ENCODE results near the gene POLR2M.

- TF ChIP-seq, protein P1, sequence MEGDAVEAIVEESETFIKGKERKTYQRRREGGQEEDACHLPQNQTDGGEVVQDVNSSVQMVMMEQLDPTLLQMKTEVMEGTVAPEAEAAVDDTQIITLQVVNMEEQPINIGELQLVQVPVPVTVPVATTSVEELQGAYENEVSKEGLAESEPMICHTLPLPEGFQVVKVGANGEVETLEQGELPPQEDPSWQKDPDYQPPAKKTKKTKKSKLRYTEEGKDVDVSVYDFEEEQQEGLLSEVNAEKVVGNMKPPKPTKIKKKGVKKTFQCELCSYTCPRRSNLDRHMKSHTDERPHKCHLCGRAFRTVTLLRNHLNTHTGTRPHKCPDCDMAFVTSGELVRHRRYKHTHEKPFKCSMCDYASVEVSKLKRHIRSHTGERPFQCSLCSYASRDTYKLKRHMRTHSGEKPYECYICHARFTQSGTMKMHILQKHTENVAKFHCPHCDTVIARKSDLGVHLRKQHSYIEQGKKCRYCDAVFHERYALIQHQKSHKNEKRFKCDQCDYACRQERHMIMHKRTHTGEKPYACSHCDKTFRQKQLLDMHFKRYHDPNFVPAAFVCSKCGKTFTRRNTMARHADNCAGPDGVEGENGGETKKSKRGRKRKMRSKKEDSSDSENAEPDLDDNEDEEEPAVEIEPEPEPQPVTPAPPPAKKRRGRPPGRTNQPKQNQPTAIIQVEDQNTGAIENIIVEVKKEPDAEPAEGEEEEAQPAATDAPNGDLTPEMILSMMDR (IDR thresholded peaks at IDR 0.05; ENCODE audit: extremely low read depth in 1 of 2, insufficient read depth in 1 of 2, low read depth in 1 of 2, low read length in 2 of 2), result no peak
- no peak for TF ChIP-seq POLR2AphosphoS5 (IDR thresholded peaks at IDR 0.05; ENCODE audit: insufficient read depth, low read depth, low read length)
- TF ChIP-seq POLR2A (IDR thresholded peaks at IDR 0.05; ENCODE audit: low read depth, low read length), result no peak
- TF ChIP-seq EZH2 (IDR thresholded peaks at IDR 0.05; ENCODE audit: borderline replicate concordance, low read depth, low read length, severe bottlenecking), result no peak
- no peak for TF ChIP-seq GATA2 (IDR thresholded peaks at IDR 0.05; ENCODE audit: insufficient read depth, insufficient read length, low read depth, low read length)
These were observed 33.5 kb downstream of the POLR2M start for GRCh38 chr15:57740048-57740447.
